Pulmonary artery endothelial cell (primary cell): ENCODE results near the gene DYSF. TPM values are rescaled to one million over a fixed set of nuclear protein-coding genes. Genes with fewer than 3 reads are reported as not detected.

Experiments used
- DNase-seq: peaks from one replicate; pipeline ENCODE4 v3.0.0-alpha.2; 2011; ENCODE audit warnings: low read depth, low spot score
- total RNA-seq: library from RNA; depleted of rRNA; stranded (reverse); fragments of >200 nt; gene quantifications from 2 replicates; pipeline ENCODE4 v1.2.3, GENCODE V29; 2014

DYSF gene
- total RNA-seq, 1 donor from 2014 or later = 82.1 TPM

DNA sequence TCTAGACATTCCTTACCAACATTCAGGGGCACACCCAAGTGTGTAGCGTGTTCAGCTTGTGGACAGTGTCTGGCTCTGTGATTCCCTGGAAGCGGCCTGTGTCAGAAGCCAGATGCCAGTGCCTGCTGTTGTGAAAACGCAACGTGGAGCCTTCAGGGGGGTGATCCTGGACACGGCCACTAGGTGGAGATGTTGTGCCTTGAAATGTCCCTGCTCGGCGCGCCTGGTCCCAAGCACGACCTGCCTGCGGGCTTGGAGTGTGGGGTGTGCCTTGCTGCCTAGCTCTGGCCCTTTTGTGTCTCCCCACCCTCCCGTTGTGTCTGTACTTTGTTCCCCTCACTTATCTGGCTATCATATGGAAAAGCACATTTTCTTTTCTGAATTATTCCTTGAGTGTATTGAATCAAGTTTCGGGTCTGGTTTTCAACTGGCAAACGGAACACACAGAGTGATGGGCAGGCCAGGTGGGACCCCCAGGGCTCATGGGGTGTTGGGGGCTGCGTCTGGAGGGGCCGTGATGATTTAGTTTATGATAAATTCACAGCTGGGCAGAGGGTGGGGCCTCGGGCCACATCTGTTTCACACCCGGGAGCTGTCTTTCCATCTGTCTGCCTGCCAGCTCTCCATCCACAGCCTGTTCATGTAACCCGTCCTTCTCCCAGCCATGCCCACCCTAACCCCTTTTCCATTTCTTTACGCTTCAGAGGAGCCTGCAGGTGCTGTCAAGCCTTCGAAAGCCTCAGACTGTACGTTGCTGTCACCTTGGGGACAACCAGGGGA is 95.5 kb downstream of the DYSF start:
- no peak for DNase-seq

DNA sequence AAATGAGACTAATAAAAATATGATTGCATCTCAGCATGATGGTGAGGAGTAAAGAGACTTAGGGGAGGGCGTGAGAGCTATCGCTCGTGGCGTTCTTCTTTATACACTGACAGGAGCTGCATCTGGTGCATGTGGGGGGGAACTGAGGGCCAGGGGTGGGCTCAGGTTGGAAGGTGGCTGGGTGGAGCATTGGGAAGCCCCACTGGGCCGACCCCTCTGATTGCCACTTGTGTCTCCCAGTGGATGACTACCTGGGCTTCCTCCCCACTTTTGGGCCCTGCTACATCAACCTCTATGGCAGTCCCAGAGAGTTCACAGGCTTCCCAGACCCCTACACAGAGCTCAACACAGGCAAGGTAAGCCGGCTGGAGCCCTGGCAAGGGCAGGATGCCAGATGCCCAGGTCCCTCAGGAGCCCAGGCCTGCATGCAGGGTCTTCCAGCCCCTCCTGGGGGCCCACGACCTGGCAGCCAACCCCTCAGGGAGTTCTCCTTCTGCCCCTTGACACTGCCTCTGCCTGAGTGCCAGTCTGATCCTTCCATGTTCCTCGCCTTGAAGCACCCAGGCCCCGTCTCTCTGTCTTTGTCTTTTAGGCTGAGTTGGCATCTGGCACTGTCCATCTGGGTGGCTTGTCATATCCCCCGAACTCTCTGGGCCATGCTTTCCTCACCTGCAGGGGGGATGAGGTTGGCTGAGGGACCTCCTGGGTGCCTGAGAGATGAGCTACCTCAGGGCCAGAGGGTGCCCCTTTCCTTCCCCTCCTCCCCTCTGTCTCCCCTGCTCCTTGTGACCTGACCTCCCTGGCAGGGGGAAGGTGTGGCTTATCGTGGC is 97.7 kb downstream of the DYSF start:
- DNase-seq = no peak

DNA sequence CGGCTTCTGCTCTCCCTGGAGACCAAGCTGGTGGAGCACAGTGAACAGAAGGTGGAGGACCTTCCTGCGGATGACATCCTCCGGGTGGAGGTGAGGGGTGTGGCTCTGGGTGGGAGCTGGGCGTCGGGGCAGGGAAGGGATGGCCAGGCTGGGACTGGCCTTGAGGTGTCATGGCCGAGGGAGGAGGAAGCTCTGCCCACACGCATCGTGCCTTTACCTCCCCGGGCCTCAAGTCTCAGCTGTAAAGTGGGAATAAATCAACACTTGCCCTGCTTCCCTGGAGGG is 98.2 kb downstream of the DYSF start:
- no peak for DNase-seq

DNA sequence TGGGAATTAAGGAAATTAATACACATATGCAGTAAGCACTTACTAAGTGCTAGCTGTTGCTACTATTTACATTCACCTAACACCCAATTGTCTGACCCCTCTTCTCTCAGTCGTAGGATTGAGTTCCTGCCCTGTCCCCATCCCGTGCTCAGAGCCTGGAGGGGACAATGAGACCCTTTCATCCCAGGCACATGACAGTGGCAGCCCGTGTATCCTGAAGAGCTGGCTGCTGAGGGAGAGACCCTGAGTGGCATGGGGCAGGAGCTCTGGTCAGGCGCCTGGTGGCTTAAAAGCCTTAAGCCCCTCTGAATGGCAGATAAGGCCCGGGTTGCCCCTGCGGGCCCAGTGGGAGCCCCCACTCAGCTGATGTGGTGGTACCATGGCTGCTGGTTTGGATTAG is 99.0 kb downstream of the DYSF start:
- no peak for DNase-seq

DNA sequence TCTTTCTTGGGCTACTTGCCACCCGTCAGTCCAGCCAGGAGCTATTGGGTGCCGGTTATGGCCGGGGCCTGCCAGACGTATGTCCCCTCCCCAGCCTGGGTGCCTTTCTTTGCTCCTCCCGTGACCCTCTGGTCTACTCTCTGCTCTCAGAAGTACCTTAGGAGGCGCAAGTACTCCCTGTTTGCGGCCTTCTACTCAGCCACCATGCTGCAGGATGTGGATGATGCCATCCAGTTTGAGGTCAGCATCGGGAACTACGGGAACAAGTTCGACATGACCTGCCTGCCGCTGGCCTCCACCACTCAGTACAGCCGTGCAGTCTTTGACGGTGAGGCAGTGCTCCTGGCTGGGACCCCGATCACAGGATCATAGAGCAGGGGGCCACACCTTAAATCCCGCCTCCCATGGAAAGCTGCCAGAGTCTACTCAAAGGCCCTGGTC is 99.5 kb downstream of the DYSF start:
- DNase-seq = no peak

DNA sequence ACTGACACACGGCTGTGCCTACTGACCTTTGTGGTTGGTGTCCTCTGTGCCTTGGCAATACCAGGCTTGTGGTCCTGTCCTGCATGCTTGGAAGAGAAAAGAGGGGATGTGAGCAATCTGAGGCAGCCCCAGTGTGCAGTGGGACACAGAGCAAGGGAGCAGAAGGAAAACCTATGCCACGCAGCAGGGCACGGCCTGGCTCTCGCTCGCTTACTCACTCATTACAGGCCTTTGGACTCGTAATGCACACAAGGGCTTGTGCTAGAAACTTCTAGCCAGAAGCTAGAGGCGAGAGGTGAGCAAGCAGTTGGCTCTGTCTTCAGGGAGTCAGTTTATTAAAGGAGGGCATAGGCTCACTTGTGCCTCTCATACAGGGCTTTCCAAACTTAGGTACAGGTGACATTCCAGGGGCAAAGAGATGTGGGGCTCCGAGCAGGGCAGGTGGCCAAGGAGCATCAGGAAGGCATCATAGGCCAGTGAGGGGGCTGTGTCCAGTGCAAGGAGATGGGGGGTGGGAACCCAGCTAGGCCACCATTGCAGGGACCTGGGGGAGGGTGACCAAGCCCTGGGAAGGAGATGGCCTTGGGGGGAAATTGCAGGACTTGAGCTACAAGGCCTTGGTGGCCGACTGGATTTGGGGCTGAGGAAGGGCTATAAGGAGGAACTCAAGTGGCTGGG is 100.8 kb downstream of the DYSF start:
- no peak for DNase-seq

DNA sequence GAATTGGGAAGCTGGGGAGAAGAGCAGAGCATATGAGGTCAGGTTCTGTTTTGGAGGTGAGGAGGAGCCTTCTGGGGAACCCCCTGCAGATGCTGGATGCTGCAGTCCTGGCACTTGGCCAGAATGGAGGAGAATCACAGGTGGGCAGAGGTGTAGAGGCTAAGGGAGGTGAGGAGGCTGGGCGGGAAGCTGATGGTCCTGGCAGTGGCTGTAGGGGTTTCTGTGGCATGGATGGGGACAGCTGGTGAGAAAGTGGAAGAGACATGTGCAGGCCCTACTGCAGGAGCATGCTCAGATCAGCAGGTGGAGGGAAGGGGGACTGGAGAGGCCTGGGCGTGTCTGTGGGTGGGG is 101.3 kb downstream of the DYSF start:
- DNase-seq = no peak

DNA sequence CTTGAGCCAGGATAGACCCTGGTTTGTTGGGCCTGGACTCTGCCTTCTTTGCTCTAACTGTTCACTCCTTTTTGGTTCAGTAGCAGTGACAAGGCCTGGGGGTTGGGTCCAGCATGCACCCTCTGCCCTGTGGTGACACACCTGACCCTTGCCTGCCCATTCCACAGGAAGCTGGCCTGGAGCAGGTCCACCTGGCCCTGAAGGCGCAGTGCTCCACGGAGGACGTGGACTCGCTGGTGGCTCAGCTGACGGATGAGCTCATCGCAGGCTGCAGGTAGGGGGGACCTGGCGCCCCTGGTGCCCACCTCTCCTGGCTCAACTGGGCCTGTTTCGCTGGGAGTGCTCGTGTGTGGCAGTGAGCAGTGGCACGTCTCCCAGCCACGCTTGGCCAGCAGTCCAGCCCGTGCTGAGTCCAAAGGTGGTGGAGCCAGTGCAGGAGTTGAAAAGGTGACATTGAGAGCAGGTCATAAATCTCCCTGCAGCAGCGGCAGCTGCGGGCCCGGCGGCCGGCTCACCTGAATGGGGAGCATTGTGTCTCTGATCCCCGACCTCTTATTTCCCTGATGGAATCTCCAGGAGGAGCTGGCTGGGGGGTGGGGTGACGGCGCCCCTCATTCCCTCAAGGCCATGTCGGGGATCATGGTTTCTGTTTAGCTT is 102.6 kb downstream of the DYSF start:
- DNase-seq = no peak

DNA sequence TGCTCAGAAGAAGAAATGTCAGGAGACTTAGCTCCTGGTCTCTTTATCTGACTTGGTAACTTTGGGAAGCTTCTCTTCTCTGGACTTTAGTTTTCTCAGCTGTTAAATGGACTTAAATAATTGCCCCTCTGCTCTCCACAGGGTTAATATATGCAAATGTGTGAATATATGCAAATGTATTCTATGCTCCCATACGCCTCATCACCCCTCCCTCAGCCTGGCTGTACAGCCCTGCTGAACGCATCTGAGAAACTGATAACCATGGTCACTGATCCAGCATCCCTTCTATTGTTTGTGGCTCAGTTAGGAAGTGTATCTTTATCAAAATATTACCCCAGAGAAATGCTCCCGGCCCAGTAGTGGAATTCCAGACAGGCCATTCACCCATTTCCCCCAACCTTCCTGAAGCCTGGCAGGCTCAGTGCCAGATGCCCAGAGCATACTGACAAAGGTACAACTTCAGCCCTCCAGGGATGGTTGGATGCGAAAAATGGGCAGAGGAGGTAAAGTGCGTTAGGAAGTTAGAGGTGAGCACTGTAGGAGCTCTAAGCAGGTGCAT is 103.4 kb downstream of the DYSF start:
- peak; percentile 43 for DNase-seq

DNA sequence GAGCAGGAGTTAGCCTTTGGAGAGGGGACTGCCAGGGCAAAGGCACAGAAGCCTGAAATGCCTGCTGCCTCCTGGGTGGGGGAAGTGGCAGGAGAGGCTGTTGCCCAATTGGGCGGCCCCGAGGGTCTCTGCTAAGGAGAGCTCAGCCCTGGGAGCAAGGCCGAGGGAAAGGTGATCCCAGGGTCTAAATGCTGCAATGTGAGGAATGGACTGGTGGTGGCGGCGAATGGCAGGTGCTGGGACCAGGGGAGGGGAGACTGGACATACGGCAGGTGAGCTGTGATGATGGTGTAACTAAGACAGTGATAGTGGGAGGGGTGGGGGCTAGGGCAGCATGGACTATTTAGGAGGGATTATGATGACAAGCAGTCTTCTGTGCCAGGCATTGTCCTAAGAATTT is 104.0 kb downstream of the DYSF start:
- DNase-seq = no peak

DNA sequence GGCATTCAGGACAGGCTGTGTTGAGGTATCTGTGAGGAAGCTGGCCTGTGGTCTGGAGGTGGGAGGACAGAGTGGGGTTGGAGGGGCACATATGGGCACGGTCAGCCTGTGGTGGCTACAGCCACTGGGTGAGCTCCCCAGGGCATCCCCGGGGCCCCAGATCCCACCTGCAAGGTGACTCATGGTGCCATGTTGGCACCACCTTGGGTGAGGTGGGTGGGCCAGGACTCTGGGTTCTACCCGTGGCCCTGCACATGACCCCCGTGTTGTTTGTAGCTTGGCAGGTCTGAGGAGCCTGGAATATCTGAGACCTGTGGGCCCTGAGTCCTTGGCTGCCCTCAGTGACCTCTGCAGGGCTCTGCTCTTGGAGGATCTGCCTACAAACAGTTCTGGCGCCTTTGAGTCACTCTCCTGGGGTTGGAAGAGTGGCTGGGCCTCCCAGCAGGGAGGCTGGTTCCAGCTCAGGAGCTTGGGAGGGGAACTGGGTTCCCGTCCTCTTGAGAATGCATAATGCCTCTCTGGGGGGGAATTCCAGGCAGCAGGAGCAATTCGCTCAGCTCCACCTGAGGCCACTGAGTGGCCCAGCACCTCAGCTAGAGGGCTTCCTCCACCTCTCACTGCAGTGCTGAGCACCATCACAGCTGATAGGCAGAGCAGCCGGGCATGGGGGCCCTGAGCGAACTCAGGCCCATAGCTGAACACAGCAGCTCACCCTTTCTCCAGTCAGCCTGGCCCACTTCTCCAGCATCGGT is 105.1 kb downstream of the DYSF start:
- DNase-seq = no peak

DNA sequence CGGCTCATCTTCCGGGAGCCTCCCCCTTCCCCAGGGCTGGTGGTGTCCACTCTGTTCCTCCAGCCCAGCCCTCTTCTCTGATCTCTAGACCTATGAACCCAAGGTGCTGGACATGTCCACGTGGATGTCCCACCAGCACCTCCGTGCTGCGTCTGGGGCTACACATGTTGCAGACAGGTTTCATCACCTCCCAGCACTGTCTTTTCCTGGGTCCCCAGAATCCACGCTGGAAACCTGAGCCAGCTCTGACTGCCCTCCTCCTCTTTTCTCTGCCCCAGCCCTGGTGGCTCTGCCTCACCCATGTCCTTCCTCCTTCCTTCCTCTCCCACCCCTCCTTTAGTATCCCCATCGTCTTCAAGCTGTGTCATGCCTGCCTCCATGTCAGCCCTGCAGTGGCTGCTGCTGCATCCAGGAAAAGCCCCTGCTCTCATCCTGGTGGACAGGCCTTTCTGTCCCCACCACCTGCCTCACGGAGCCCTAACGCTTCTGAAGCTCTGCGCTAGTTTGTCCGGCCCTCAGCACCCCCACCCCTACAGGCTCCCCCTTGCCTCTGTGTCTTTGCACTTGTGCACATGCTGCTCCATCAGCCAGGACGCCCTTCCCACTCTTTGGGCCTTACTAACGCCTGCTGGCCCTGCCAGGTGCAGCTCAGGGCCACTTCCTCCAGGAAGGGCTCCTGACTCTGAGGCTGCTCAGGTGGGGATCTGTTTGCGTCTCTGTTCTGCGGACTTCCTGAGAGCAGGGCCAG is 105.9 kb downstream of the DYSF start:
- no peak for DNase-seq

DNA sequence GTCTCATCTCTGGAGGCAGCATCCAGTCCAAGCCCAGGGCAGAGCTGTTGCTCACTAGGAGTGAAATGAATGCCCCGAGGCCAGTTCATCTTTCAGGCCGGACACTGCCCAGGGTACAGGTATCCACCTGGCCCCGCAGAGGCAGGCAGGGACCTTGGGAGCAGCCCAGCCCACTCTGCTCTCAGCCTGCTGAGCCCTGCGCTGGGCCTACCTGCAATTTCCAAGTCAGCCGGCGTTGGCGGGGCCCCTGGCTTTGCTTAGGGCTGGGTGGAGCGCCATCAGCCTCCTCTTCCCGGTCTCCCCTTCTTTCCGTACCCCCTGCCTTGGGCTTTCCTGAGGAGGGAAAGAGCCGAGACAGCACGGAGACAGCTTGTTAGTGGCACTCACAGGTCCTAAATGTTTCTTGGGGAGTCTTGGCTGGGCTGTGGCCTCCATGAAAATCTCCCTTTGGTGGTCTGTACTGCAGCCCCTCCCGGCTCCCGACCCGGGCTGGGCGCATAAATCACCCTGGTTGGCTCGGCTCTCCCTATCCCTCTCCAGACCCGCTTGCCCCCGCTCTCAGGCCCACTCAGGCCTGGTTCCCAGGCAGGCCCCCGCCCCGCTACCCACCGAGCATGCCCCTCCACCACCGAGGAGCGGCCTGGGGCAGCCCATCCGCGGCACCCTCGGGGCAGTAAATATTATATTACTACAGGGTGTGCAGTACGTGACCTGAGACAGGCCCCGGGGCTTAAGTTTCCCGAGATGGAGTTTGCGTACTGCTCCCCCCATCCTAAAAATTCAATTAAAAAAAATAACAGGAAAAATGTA is 106.7 kb downstream of the DYSF start:
- no peak for DNase-seq

DNA sequence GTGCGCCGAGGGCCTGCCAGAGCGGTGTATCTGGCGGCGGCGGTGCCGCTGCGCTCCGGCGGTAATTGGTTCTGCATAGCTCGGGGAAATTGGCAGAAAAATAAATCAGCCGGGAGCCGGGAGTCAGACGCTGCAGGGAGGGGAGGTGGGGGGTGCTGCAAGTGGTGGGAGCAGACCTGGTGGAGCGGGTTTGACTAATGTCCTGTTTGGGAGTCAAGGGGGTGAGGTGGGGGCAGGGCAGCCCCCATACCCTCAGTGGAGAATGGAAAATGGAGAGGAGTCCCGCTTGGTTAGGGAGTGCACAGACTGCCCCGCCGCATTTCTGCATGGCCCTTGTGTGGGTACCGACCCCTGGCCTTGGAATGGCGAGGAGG is 107.3 kb downstream of the DYSF start:
- no peak for DNase-seq

DNA sequence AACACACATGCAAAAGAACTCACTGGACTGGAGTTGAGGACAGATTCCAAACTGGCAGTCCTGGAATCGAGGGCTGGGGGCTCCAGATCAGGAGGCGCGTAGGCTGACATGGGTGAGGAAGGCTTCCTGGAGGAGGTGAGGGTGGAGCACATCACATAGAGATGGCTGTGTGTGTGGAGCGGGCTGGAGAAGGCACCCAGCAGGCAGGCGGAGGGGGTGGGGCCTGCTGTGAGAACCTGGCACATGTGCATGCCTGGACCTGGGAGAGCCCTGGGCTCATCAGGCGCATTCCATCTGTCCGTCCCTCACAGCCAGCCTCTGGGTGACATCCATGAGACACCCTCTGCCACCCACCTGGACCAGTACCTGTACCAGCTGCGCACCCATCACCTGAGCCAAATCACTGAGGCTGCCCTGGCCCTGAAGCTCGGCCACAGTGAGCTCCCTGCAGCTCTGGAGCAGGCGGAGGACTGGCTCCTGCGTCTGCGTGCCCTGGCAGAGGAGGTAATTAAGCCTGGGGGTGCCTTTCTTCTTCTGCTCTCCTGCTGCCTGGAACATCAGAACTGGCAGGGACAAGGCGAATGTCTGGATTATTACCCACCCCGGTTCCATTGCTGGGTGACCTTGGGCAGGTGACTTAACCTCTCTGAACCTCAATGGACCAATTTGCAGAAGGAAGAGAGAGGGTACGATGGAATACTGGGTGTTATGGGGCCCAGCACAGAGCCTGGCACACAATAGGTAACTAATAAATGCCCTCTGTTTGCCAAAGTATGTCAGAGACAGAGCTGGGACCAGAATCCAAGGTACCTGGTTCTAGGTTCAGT is 108.3 kb downstream of the DYSF start:
- DNase-seq = no peak

DNA sequence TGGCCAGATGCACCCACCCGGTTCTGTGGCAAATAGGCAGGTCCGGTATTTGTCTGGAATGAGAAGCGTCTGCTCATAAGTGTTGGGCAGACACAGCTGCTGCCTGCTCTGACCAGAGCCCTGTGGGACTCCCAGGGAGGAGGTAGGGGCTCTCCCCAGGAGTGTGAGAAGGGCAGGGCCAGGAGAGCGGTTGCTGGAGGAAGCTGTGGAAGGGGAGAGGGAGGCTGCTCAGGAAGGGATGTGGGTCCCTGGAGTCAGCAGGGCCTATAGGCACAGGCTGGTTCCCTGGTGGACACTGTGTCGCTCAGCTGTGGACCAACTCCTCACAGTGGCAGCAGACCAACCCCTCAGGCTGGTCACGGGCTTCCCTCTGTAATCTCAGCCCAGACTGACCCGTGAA is 109.2 kb downstream of the DYSF start:
- DNase-seq = no peak

DNA sequence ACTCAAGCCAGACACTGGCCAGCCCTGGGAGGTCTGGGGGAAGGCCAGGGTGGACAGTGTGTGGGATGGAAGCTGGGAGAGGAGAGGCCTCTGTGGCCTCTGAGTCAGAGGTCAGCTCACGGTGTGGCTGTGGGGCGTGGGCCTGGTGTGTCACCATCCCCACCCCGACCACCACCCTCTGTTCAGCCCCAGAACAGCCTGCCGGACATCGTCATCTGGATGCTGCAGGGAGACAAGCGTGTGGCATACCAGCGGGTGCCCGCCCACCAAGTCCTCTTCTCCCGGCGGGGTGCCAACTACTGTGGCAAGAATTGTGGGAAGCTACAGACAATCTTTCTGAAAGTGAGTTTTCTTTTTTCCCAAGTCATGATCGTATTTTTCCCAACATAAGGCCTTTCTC is 110.5 kb downstream of the DYSF start:
- DNase-seq = no peak

DNA sequence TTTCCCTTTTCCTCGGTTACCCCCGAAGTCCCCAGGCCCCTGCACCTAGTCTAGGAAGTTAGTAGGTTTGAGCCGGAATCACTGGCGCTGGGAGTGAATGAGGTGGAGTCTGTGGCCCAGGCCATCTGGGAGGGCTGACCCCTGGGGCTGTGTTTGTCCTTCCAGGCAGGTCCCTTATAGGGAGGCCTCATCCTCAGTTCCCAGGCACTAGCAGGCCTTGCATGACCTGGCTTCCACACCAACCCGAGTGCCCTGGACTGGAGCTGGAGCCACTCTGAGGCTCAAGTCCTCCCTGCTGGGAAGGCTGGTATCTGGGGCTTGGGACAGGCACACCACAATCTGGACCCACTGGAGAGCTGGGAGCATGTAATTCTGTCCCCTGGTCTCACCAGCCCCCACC is 111.0 kb downstream of the DYSF start:
- no peak for DNase-seq

DNA sequence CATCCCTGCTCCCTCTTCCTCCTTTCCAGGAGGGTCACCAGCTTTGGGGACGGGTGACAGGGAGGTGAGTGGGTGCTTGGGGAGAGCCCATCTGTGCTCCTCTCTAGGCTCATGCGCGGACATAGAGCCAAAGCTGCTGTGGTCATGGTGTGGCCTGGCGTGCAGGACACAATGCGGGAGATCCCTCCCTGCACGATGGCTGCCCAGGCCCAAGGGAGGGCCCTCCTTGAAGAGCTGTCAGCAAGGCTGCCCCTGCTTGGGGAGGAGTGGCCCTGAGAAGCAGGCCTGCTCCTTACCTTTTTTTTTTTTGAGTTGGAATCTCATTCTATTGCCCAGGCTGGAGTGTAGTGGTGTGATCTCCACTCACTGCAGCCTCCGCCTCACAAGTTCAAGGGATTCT is 111.4 kb downstream of the DYSF start:
- no peak for DNase-seq
